IMR-90 (cell line): ENCODE results near the gene HSP90AB1. TPM values are rescaled to one million over a fixed set of nuclear protein-coding genes. Genes with fewer than 3 reads are reported as not detected.
A peak's percentile ranks its signal among the peaks of the same experiment; 100 is the strongest.

Source experiments
- ATAC-seq: fragments of 200-7000 bp; cut with Tn5 transposase; 2 replicates; pipeline ENCODE4 v1.9.1; 2020; ENCODE audit warnings: low read depth, mild to moderate bottlenecking, moderate library complexity
- BruUV-seq: library from RNA; stranded (reverse); fragments of 400-500 nt; replicated peaks from 2 replicates; lab custom pipeline; 2021; lab: Mats Ljungman, UMichigan
- CTCF ChIA-PET: fragments of 300-600 bp; formaldehyde crosslinking; extraction: SDS; loops from one replicate; lab custom pipeline; 2021; ENCODE audit warnings: antibody characterized with exemption; lab: Yijun Ruan, JAX
- POLR2A ChIA-PET: fragments of 300-600 bp; sonication (Branson Sonifier 250); formaldehyde crosslinking; loops from one replicate; lab custom pipeline; 2022; ENCODE audit warnings: antibody characterized with exemption; ENCODE audit not compliant: unreplicated experiment; lab: Charles Lee
- DNase-seq: peaks from one replicate; pipeline ENCODE4 v3.0.0; 2013
- H2AFZ ChIP-seq: replicated peaks from 2 replicates; pipeline ENCODE3; 2013; ENCODE audit warnings: low read length, mild to moderate bottlenecking; ENCODE audit not compliant: poor library complexity
- H2AK5ac ChIP-seq: 2 replicates; pipeline ENCODE4 v1.6.1; 2013; ENCODE audit warnings: low read depth, low read length, inconsistent platforms
- H2AK9ac ChIP-seq: replicated peaks from 2 replicates; pipeline ENCODE3; 2013; ENCODE audit warnings: mild to moderate bottlenecking, low read depth, low read length, moderate library complexity; ENCODE audit not compliant: poor library complexity
- H2BK120ac ChIP-seq: 2 replicates; pipeline ENCODE4 v1.6.1; 2013; ENCODE audit warnings: low read depth, low read length, inconsistent platforms
- H2BK15ac ChIP-seq: 3 replicates; pipeline ENCODE4 v1.6.1; 2013; ENCODE audit warnings: low read depth, low read length, inconsistent platforms
- H2BK20ac ChIP-seq: 2 replicates; pipeline ENCODE4 v1.6.1; 2013; ENCODE audit warnings: low read depth, mild to moderate bottlenecking, inconsistent platforms, low read length, moderate library complexity
- H2BK5ac ChIP-seq: 2 replicates; pipeline ENCODE4 v1.6.1; 2013; ENCODE audit warnings: mild to moderate bottlenecking, low read depth, low read length, inconsistent platforms; ENCODE audit not compliant: poor library complexity, severe bottlenecking
- H3K14ac ChIP-seq: replicated peaks from 2 replicates; pipeline ENCODE4 v1.6.1; 2013; ENCODE audit warnings: low read depth, low read length, inconsistent platforms
- H3K18ac ChIP-seq: 2 replicates; pipeline ENCODE4 v1.6.1; 2013; ENCODE audit warnings: low read depth, low read length, control low read depth
- H3K23ac ChIP-seq: 2 replicates; pipeline ENCODE4 v1.6.1; 2013; ENCODE audit warnings: low read depth, low read length, inconsistent platforms
- H3K27ac ChIP-seq: 2 replicates; pipeline ENCODE4 v1.5.1; 2013; ENCODE audit warnings: mild to moderate bottlenecking, control low read depth, low read length; ENCODE audit not compliant: insufficient read depth
- H3K27me3 ChIP-seq: 2 replicates; pipeline ENCODE4 v1.6.1; 2013; ENCODE audit warnings: low read length; ENCODE audit not compliant: control insufficient read depth, insufficient read depth
- H3K36me3 ChIP-seq: 2 replicates; pipeline ENCODE4 v1.6.1; 2013; ENCODE audit warnings: low read length, mixed read lengths; ENCODE audit not compliant: control insufficient read depth, insufficient read depth
- H3K4ac ChIP-seq: 2 replicates; pipeline ENCODE4 v1.6.1; 2013; ENCODE audit warnings: low read depth, low read length, inconsistent platforms
- H3K4me1 ChIP-seq: 2 replicates; pipeline ENCODE4 v1.6.1; 2013; ENCODE audit warnings: low read length, mixed read lengths; ENCODE audit not compliant: control insufficient read depth, insufficient read depth
- H3K4me2 ChIP-seq: 2 replicates; pipeline ENCODE4 v1.6.1; 2013; ENCODE audit warnings: low read depth, mild to moderate bottlenecking, control low read depth, low read length, moderate library complexity
- H3K4me3 ChIP-seq: 2 replicates; pipeline ENCODE4 v1.5.1; 2013; ENCODE audit warnings: low read depth, mild to moderate bottlenecking, control low read depth, low read length, moderate library complexity; ENCODE audit not compliant: insufficient read depth
- H3K56ac ChIP-seq: 2 replicates; pipeline ENCODE4 v1.6.1; 2013; ENCODE audit warnings: low read length, inconsistent platforms; ENCODE audit not compliant: insufficient read depth; ENCODE audit errors: extremely low read depth
- H3K79me1 ChIP-seq, 2 experiments: 2 replicates each; pipeline ENCODE4 v1.6.1; 2013; ENCODE audit warnings: low read length in 2 of 2, inconsistent platforms in 1 of 2, low read depth in 1 of 2
- H3K9ac ChIP-seq: 2 replicates; pipeline ENCODE4 v1.6.1; 2013; ENCODE audit warnings: low read depth, low read length, control low read depth
- H3K9me1 ChIP-seq: 2 replicates; pipeline ENCODE4 v1.6.1; 2013; ENCODE audit warnings: low read length, inconsistent platforms; ENCODE audit not compliant: insufficient read depth
- H3K9me3 ChIP-seq: 2 replicates; pipeline ENCODE4 v1.6.1; 2013; ENCODE audit warnings: low read length; ENCODE audit not compliant: control insufficient read depth, insufficient read depth
- H4K20me1 ChIP-seq: 2 replicates; pipeline ENCODE4 v1.6.1; 2013; ENCODE audit warnings: low read length, inconsistent platforms; ENCODE audit not compliant: insufficient read depth
- H4K5ac ChIP-seq: 2 replicates; pipeline ENCODE4 v1.6.1; 2013; ENCODE audit warnings: mild to moderate bottlenecking, low read depth, low read length, control low read depth
- H4K8ac ChIP-seq, 2 experiments: 2 replicates each; pipeline ENCODE4 v1.6.1; 2013; ENCODE audit warnings: low read depth in 2 of 2, low read length in 2 of 2, control low read depth in 1 of 2, inconsistent platforms in 1 of 2
- H4K91ac ChIP-seq: 2 replicates; pipeline ENCODE4 v1.6.1; 2013; ENCODE audit warnings: low read depth, low read length, inconsistent platforms; ENCODE audit not compliant: insufficient read depth
- BHLHE40 ChIP-seq: fragments of 150-350 bp; IDR thresholded peaks from 2 replicates; pipeline ENCODE4 v1.6.1; 2016; ENCODE audit warnings: mild to moderate bottlenecking, low read depth, low read length
- MAZ ChIP-seq: IDR thresholded peaks from 2 replicates; pipeline ENCODE4 v1.6.1; 2012; ENCODE audit warnings: low read depth, mild to moderate bottlenecking, low read length, improper control_type of control experiment, moderate library complexity, borderline replicate concordance
- POLR2A ChIP-seq: IDR thresholded peaks from 2 replicates; pipeline ENCODE4 v1.6.1; 2012; ENCODE audit warnings: mild to moderate bottlenecking, low read depth, low read length
- RAD21 ChIP-seq: IDR thresholded peaks from 2 replicates; pipeline ENCODE4 v1.6.1; 2012; ENCODE audit warnings: low read length, improper control_type of control experiment
- SMC3 ChIP-seq: fragments of 150-350 bp; IDR thresholded peaks from 2 replicates; pipeline ENCODE4 v1.6.1; 2016; ENCODE audit warnings: low read depth, mild to moderate bottlenecking, antibody characterized with exemption, low read length, moderate library complexity
- WGBS, 2 experiments: methylation state at CpG; one replicate each; pipeline versions ENCODE4 v1.1.5 to v1.1.7; 2013; ENCODE audit warnings: missing lambda C conversion rate in 2 of 2; ENCODE audit not compliant: insufficient read length in 1 of 2; ENCODE audit errors: extremely low coverage in 2 of 2; 5-methylcytosine and 5-hydroxymethylcytosine counted together
- dilution Hi-C: fragments of 300-500 bp; cut with HindIII; formaldehyde crosslinking; loops from one replicate; pipeline ENCODE4 v1.14.3; 2018; ENCODE audit warnings: low sequenced_read_pairs; ENCODE audit not compliant: unreplicated experiment
- in situ Hi-C: fragments of 300-500 bp; cut with MboI; formaldehyde crosslinking; loops from 3 replicates; pipeline ENCODE4 v1.14.3; 2019; ENCODE audit warnings: low sequenced_read_pairs, inconsistent platforms, mixed read lengths
- intact Hi-C: fragments of 100-400 bp; cut with micrococcal nuclease; formaldehyde crosslinking; loops from 2 replicates; pipeline ENCODE4 v1.10.0; 2022
- polyA plus RNA-seq, 3 experiments: library from polyadenylated mRNA; depleted of rRNA; stranded (reverse); fragments of >200 nt; gene quantifications; 2 replicates each; pipeline ENCODE4 v1.2.3, GENCODE V29; 2012; ENCODE audit warnings: low replicate concordance in 1 of 3
- total RNA-seq: library from RNA; depleted of rRNA; stranded (reverse); fragments of >200 nt; gene quantifications from 2 replicates; pipeline ENCODE4 v1.2.3, GENCODE V29; 2012
- TF ChIP-seq, protein P1 (sequence below): conservative IDR thresholded peaks from 2 replicates; pipeline ENCODE4 v1.5.1; 2012; ENCODE audit warnings: mild to moderate bottlenecking, low read depth, low read length, improper control_type of control experiment
- TF ChIP-seq, protein P2 (sequence below): fragments of 150-350 bp; IDR thresholded peaks from 2 replicates; pipeline ENCODE4 v1.6.1; 2017; ENCODE audit warnings: mild to moderate bottlenecking, antibody characterized with exemption, low read length, low read depth

Gene HSP90AB1
- total and polyA plus RNA-seq, 2 of the 4 experiments (the other 2 are of a cell fraction): 887 to 1,307 TPM

- Histone ChIP-seq H2AFZ (peak overlapping the region; percentile 86), H2BK120ac (peak overlapping the region; percentile 69), H3K27me3 (no peaks in the 10 kb centered on the region), H2AK5ac (peak overlapping the region; percentile 84; the same call in 1 of the 2 replicates), H3K56ac (no peak overlapping the region; the same call in 1 of the 2 replicates), H4K5ac (peak overlapping the region; percentile 20), H2BK20ac (peak overlapping the region; percentile 53; the same call in 1 of the 2 replicates), H3K4me2 (peak overlapping the region; percentile 4; the same call in 1 of the 2 replicates), H2BK15ac (peak overlapping the region; percentile 14; the same call in 1 of the 3 replicates), H3K14ac (peak overlapping the region; percentile 20; the same call in 1 of the 2 replicates), H3K23ac (peak overlapping the region; percentile 9; the same call in 1 of the 2 replicates), H2BK5ac (peak overlapping the region; percentile 22), H3K9me1 (peaks cover 4% of the 10 kb centered on the region), H4K8ac (peak overlapping the region; percentile 58 to 75; a peak in 3 of 4 replicates), H3K9ac (no peak overlapping the region), H2AK9ac (peak overlapping the region; percentile 35), H3K79me1 (0 out of 4 replicates have a peak, but pooled peaks cover 0 to 4% of the 10 kb centered on the region in 2 experiments), H4K91ac (peak overlapping the region; percentile 57), H3K36me3 (peaks cover 2% of the 10 kb centered on the region; the same call in 1 of the 2 replicates), H3K18ac (peak overlapping the region; percentile 9; the same call in 1 of the 2 replicates), H4K20me1 (no peaks in the 10 kb centered on the region), H3K27ac (peak overlapping the region; percentile 42; the same call in 1 of the 2 replicates), H3K4me1 (peaks cover 16% of the 10 kb centered on the region), H3K4me3 (no peak overlapping the region), H3K9me3 (no peaks in the 10 kb centered on the region), H3K4ac (peak overlapping the region; percentile 57)
- no TSS peak for BruUV-seq
- ChIA-PET CTCF (interaction anchor here (0.6 to 1.8 kb wide), 15 partner anchors 10 to 1173 kb away, joined by 3 to 20 read pairs (median 4); partner anchors contain the start of gene SLC29A1), POLR2A (interaction anchor here (1.7 kb wide), 1 partner anchor 13 kb away, joined by 10 read pairs; the partner anchor contains the start of gene HSP90AB1)
- ATAC-seq (peak; percentile 71), DNase-seq (peak; percentile 73)
- in situ Hi-C loops: loop anchor here (5.0 kb wide), 2 partner anchors 62 to 127 kb away; no protein-coding TSS in a partner anchor
- intact Hi-C loops: loop anchor here (1.0 kb wide), 2 partner anchors 62 to 138 kb away; no protein-coding TSS in a partner anchor
- WGBS, 2 experiments: 40% methylated on average over 3 of the region's 5 CpGs; no CpG with 5 or more reads in 1 of the 2 experiments
- TF ChIP-seq BHLHE40 (no peak), POLR2A (no peak), SMC3 (peak; percentile 72), MAZ (0 out of 2 replicates have a peak, but pooled peaks have one; percentile 59), RAD21 (peak; percentile 75)
- TF ChIP-seq, protein P1, sequence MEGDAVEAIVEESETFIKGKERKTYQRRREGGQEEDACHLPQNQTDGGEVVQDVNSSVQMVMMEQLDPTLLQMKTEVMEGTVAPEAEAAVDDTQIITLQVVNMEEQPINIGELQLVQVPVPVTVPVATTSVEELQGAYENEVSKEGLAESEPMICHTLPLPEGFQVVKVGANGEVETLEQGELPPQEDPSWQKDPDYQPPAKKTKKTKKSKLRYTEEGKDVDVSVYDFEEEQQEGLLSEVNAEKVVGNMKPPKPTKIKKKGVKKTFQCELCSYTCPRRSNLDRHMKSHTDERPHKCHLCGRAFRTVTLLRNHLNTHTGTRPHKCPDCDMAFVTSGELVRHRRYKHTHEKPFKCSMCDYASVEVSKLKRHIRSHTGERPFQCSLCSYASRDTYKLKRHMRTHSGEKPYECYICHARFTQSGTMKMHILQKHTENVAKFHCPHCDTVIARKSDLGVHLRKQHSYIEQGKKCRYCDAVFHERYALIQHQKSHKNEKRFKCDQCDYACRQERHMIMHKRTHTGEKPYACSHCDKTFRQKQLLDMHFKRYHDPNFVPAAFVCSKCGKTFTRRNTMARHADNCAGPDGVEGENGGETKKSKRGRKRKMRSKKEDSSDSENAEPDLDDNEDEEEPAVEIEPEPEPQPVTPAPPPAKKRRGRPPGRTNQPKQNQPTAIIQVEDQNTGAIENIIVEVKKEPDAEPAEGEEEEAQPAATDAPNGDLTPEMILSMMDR: peak; percentile 81
- TF ChIP-seq, protein P2, sequence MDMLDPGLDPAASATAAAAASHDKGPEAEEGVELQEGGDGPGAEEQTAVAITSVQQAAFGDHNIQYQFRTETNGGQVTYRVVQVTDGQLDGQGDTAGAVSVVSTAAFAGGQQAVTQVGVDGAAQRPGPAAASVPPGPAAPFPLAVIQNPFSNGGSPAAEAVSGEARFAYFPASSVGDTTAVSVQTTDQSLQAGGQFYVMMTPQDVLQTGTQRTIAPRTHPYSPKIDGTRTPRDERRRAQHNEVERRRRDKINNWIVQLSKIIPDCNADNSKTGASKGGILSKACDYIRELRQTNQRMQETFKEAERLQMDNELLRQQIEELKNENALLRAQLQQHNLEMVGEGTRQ: no peak
- dilution Hi-C loops: no loop called here
Observed at GRCh38 chr6:44234101-44235025, 12.5 kb upstream of the HSP90AB1 start.
